Karpas-422 (cell line): ENCODE measurements around the gene HOXD10. TPM values are rescaled to one million over a fixed set of nuclear protein-coding genes. Genes with fewer than 3 reads are reported as not detected.

ENCODE experiments used
- DNase-seq: peaks from one replicate; pipeline ENCODE4 v3.0.0-alpha.2; 2015
- H2AFZ ChIP-seq: fragments of 200-600 bp; sonication (generic); 2 replicates; pipeline ENCODE4 v1.6.1; 2014; ENCODE audit warnings: antibody characterized with exemption, low read length, mixed read lengths
- H3K27ac ChIP-seq: fragments of 200-600 bp; sonication (generic); 2 replicates; pipeline ENCODE4 v1.5.1; 2014; ENCODE audit warnings: mild to moderate bottlenecking, low read length, moderate library complexity
- H3K27me3 ChIP-seq: fragments of 200-600 bp; sonication (generic); 2 replicates; pipeline ENCODE4 v1.6.1; 2014; ENCODE audit warnings: low read length, mixed read lengths
- H3K36me3 ChIP-seq: fragments of 200-600 bp; sonication (generic); 2 replicates; pipeline ENCODE4 v1.6.1; 2014; ENCODE audit warnings: low read length, mixed read lengths; ENCODE audit not compliant: insufficient read depth
- H3K4me1 ChIP-seq: fragments of 200-600 bp; sonication (generic); 2 replicates; pipeline ENCODE4 v1.6.1; 2014; ENCODE audit warnings: mild to moderate bottlenecking, low read length, mixed read lengths
- H3K4me2 ChIP-seq: fragments of 200-600 bp; sonication (generic); 2 replicates; pipeline ENCODE4 v1.6.1; 2014; ENCODE audit warnings: low read length, low read depth, mild to moderate bottlenecking; ENCODE audit not compliant: poor library complexity, severe bottlenecking
- H3K4me3 ChIP-seq: fragments of 200-600 bp; sonication (generic); 2 replicates; pipeline ENCODE4 v1.5.1; 2014; ENCODE audit warnings: mild to moderate bottlenecking, antibody characterized with exemption, low read length, mixed read lengths
- H3K79me2 ChIP-seq: fragments of 200-600 bp; sonication (generic); 2 replicates; pipeline ENCODE4 v1.6.1; 2014; ENCODE audit warnings: mild to moderate bottlenecking, low read length, mixed read lengths
- H3K9ac ChIP-seq: fragments of 200-600 bp; sonication (generic); 2 replicates; pipeline ENCODE4 v1.6.0; 2014; ENCODE audit warnings: low read length
- H3K9me2 ChIP-seq: fragments of 200-600 bp; sonication (generic), shearing (Covaris generic); replicated peaks from 2 replicates; pipeline ENCODE4 v1.6.0; 2014; ENCODE audit warnings: mild to moderate bottlenecking, low read length, moderate library complexity; ENCODE audit not compliant: insufficient read depth
- H3K9me3 ChIP-seq: fragments of 300-700, 200-600 bp; sonication (generic); 2 replicates; pipeline ENCODE4 v1.6.1; 2014; ENCODE audit warnings: low read length, mixed read lengths
- H4K20me1 ChIP-seq: fragments of 200-600 bp; sonication (generic); 2 replicates; pipeline ENCODE4 v1.6.1; 2014; ENCODE audit warnings: mild to moderate bottlenecking, antibody characterized with exemption, low read length, low read depth; ENCODE audit not compliant: insufficient read depth
- total RNA-seq: library from RNA; depleted of rRNA; stranded (reverse); fragments of >200 nt; shearing (Covaris generic); gene quantifications from 2 replicates; pipeline ENCODE4 v1.2.3, GENCODE V29; 2014; ENCODE audit warnings: low replicate concordance

HOXD10 gene
- total RNA-seq, 1 experiment from 2014 or later, result not detected

GRCh38 chr2:176132205-176133171 is 15.9 kb downstream of the HOXD10 start:
- DNase-seq, result no peak
- H3K27me3 ChIP-seq, result no peaks in the 10 kb centered on the region
- H4K20me1 ChIP-seq, result no peaks in the 10 kb centered on the region
- H3K79me2 ChIP-seq, result no peaks in the 10 kb centered on the region
- H3K36me3 ChIP-seq, result no peaks in the 10 kb centered on the region
- H3K4me1 ChIP-seq, result peaks cover 18% of the 10 kb centered on the region
- no peak overlapping the region for H3K4me3 ChIP-seq
- no peak overlapping the region for H3K27ac ChIP-seq
- H3K4me2 ChIP-seq, result no peak overlapping the region
- H3K9ac ChIP-seq, result no peak overlapping the region
- H3K9me2 ChIP-seq, result no peaks in the 10 kb centered on the region
- H2AFZ ChIP-seq, result no peak overlapping the region
- H3K9me3 ChIP-seq, result no peaks in the 10 kb centered on the region

- Histone ChIP-seq H3K9ac (no peak overlapping the region), H4K20me1 (no peaks in the 10 kb centered on the region), H3K9me2 (no peaks in the 10 kb centered on the region), H3K4me3 (no peak overlapping the region), H3K79me2 (no peaks in the 10 kb centered on the region), H3K4me2 (no peak overlapping the region), H3K4me1 (peaks cover 18% of the 10 kb centered on the region), H2AFZ (peak overlapping the region; percentile 82; the same call in 1 of the 2 replicates), H3K27me3 (no peaks in the 10 kb centered on the region), H3K36me3 (no peaks in the 10 kb centered on the region), H3K9me3 (no peaks in the 10 kb centered on the region), H3K27ac (no peak overlapping the region)
- no peak for DNase-seq
Measured at GRCh38 chr2:176133389-176133788, 16.8 kb downstream of the HOXD10 start.

- no peaks in the 10 kb centered on the region for H3K36me3 ChIP-seq
- no peaks in the 10 kb centered on the region for H4K20me1 ChIP-seq
- no peaks in the 10 kb centered on the region for H3K79me2 ChIP-seq
- H2AFZ ChIP-seq, result peak overlapping the region; percentile 82
- no peak overlapping the region for H3K4me2 ChIP-seq
- no peaks in the 10 kb centered on the region for H3K27me3 ChIP-seq
- H3K9ac ChIP-seq, result no peak overlapping the region
- no peaks in the 10 kb centered on the region for H3K9me2 ChIP-seq
- no peak overlapping the region for H3K4me3 ChIP-seq
- H3K9me3 ChIP-seq, result no peaks in the 10 kb centered on the region
- no peak overlapping the region for H3K27ac ChIP-seq
- DNase-seq, result no peak
- peaks cover 18% of the 10 kb centered on the region for H3K4me1 ChIP-seq
Measured at GRCh38 chr2:176134035-176134434, 17.5 kb downstream of the HOXD10 start.

GRCh38 chr2:176135035-176135440 is 18.5 kb downstream of the HOXD10 start:
- no peaks in the 10 kb centered on the region for H3K36me3 ChIP-seq
- H3K27me3 ChIP-seq, result no peaks in the 10 kb centered on the region
- no peak for DNase-seq
- H3K27ac ChIP-seq, result no peak overlapping the region
- no peak overlapping the region for H3K9ac ChIP-seq
- H3K9me2 ChIP-seq, result no peaks in the 10 kb centered on the region
- peak overlapping the region; percentile 82 for H2AFZ ChIP-seq
- H3K9me3 ChIP-seq, result no peaks in the 10 kb centered on the region
- no peaks in the 10 kb centered on the region for H3K79me2 ChIP-seq
- peaks cover 19% of the 10 kb centered on the region for H3K4me1 ChIP-seq
- no peak overlapping the region for H3K4me3 ChIP-seq
- no peak overlapping the region for H3K4me2 ChIP-seq
- no peaks in the 10 kb centered on the region for H4K20me1 ChIP-seq

GRCh38 chr2:176136374-176137251 is 20.0 kb downstream of the HOXD10 start:
- no peak overlapping the region for H2AFZ ChIP-seq
- DNase-seq, result no peak

GRCh38 chr2:176137252-176137580 is 20.6 kb downstream of the HOXD10 start:
- Histone ChIP-seq H4K20me1 (no peaks in the 10 kb centered on the region), H3K4me3 (no peak overlapping the region), H3K9ac (no peak overlapping the region), H3K4me2 (no peak overlapping the region), H3K27me3 (no peaks in the 10 kb centered on the region), H3K27ac (no peak overlapping the region), H3K9me3 (no peaks in the 10 kb centered on the region), H3K9me2 (no peaks in the 10 kb centered on the region), H3K4me1 (peaks cover 30% of the 10 kb centered on the region), H2AFZ (no peak overlapping the region), H3K36me3 (no peaks in the 10 kb centered on the region), H3K79me2 (no peaks in the 10 kb centered on the region)
- no peak for DNase-seq

More at GRCh38 chr2:176136374-176137251, 20.0 kb downstream of the HOXD10 start:
- no peak overlapping the region for H3K27ac ChIP-seq
- H3K4me1 ChIP-seq, result peaks cover 30% of the 10 kb centered on the region
- no peak overlapping the region for H3K4me2 ChIP-seq
- no peaks in the 10 kb centered on the region for H3K9me3 ChIP-seq
- H3K36me3 ChIP-seq, result no peaks in the 10 kb centered on the region
- H4K20me1 ChIP-seq, result no peaks in the 10 kb centered on the region
- H3K9me2 ChIP-seq, result no peaks in the 10 kb centered on the region
- H3K79me2 ChIP-seq, result no peaks in the 10 kb centered on the region
- H3K4me3 ChIP-seq, result no peak overlapping the region
- H3K9ac ChIP-seq, result no peak overlapping the region
- no peaks in the 10 kb centered on the region for H3K27me3 ChIP-seq

- H3K4me1 ChIP-seq, result peaks cover 30% of the 10 kb centered on the region
- H3K9me3 ChIP-seq, result no peaks in the 10 kb centered on the region
- H2AFZ ChIP-seq, result no peak overlapping the region
- no peaks in the 10 kb centered on the region for H3K36me3 ChIP-seq
- no peaks in the 10 kb centered on the region for H3K9me2 ChIP-seq
- no peaks in the 10 kb centered on the region for H4K20me1 ChIP-seq
- no peak for DNase-seq
- no peak overlapping the region for H3K4me2 ChIP-seq
- H3K9ac ChIP-seq, result no peak overlapping the region
- H3K27ac ChIP-seq, result no peak overlapping the region
- H3K4me3 ChIP-seq, result no peak overlapping the region
- H3K27me3 ChIP-seq, result no peaks in the 10 kb centered on the region
- no peaks in the 10 kb centered on the region for H3K79me2 ChIP-seq
Measured at GRCh38 chr2:176137906-176138305, 21.3 kb downstream of the HOXD10 start.

GRCh38 chr2:176138526-176138922 is 21.9 kb downstream of the HOXD10 start:
- Histone ChIP-seq H3K9me2 (no peaks in the 10 kb centered on the region), H3K4me1 (peaks cover 29% of the 10 kb centered on the region), H3K79me2 (no peaks in the 10 kb centered on the region), H4K20me1 (no peaks in the 10 kb centered on the region), H3K27ac (no peak overlapping the region), H3K36me3 (no peaks in the 10 kb centered on the region), H2AFZ (no peak overlapping the region), H3K9ac (no peak overlapping the region), H3K4me2 (no peak overlapping the region), H3K4me3 (no peak overlapping the region), H3K9me3 (no peaks in the 10 kb centered on the region), H3K27me3 (no peaks in the 10 kb centered on the region)
- no peak for DNase-seq
